IPS-18c (cell line): Measurements from ENCODE around the gene ANKLE1.
"Not testable (repeated sequence)": the region's sequence is repeated elsewhere in the genome, so short reads cannot be mapped to it uniquely, and the experiment has no call there.

Experiments
- H3K4me3 ChIP-seq: 2 replicates; pipeline ENCODE4 v1.7.0; 2013; ENCODE audit warnings: low read depth, mild to moderate bottlenecking, low read length, moderate library complexity; ENCODE audit not compliant: insufficient read depth
- H3K9me3 ChIP-seq: one replicate; pipeline ENCODE4 v1.6.1; 2013; ENCODE audit warnings: mild to moderate bottlenecking, low read length, moderate library complexity; ENCODE audit not compliant: control insufficient read depth, insufficient read depth

The ANKLE1 gene

DNA sequence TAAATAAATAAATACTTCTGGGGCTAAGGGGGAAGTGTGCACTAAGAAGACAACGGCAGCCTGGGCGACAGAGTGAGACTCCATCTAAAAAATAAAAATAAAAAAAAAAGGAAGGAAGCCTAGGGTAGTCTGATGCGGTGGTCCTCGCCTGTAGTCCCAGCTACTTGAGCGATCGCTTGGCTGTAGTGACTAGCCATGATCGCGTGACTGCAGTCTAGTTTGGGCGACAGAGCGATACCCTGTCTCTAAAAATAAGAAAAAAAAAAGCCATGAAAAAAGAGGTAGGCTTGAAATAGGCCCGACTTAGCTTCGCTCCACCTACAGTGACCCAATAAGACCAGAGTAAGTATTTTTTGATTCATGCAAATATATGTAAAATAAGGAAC is 15.1 kb upstream of the ANKLE1 start:
- Histone ChIP-seq H3K9me3 (no peaks in the 10 kb centered on the region), H3K4me3 (no peak overlapping the region)

DNA sequence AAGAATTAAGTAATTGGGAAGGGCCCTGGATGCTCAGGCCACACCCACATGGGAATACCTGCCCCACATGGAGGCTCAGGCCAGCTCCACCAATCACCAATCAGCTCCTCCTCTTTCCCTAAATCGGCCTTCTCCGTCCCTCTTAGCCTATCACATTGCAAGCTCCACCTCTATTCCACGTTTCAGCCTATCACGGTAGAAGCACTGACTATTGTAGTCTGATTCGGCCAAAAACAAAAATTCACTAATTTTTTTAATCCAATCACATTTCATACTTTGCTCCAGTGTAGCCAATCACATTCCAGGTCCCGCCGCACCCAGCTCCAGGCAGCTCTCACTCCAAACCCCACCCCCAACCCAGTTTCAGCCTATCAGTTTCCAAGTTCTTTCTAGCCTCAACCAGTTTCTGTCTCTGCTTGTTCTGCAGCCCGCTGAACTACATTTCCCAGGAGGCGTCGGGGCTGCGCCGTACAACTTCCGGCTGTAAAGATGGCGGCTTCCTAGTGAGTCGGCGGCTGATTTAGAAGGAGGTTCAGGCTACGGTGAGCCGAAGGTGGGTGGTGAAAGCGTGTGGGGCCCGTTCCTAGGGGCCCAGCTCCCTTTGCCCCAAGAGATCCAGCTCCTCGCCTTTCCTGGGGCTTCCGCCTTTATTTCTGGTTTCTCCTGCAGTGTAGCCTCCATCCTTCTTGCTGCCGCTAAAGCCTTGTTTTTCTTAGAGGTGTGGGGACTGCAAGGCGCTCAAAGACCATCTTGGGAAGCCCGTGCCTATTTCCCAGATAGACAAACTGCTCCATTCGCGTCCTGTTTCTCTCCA is 14.5 kb upstream of the ANKLE1 start, which contains the start of gene BABAM1:
TSS of gene BABAM1 (plus strand) at position 469 of the 814 bp plus-strand sequence. CDS start 1,364 bp downstream, outside the sequence.
- Histone ChIP-seq H3K4me3 (peak within 1 kb of the TSS; percentile 69), H3K9me3 (no peaks in the 10 kb centered on the region)

DNA sequence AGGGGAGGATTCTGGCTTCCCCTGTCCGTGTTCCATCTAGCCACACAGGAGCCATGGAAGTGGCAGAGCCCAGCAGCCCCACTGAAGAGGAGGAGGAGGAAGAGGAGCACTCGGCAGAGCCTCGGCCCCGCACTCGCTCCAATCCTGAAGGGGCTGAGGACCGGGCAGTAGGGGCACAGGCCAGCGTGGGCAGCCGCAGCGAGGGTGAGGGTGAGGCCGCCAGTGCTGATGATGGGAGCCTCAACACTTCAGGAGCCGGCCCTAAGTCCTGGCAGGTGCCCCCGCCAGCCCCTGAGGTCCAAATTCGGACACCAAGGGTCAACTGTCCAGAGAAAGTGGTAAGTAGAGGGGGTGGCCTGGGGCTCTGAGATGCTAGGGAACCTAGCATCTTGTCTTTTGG is 12.9 kb upstream of the ANKLE1 start:
- Histone ChIP-seq H3K4me3 (peak overlapping the region; percentile 15; the same call in 1 of the 2 replicates), H3K9me3 (no peaks in the 10 kb centered on the region)

DNA sequence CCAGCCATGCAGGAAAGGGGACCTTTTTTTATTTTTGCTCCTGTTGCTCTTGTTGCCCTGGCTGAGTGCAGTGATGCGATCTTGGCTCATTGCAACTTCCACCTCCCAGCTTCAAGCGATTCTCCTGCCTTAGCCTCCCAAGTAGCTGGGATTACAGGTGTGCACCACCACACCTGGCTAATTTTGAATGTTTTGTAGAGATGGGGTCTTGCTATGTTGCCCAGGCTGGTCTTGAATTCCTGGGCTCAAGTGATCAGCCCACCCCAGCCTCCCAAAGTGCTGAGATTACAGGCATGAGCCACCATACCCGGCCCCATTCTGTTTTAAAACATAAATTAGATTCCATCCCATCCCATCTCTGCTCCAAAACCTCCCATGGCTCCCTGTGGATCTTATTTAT is 6.8 kb upstream of the ANKLE1 start:
- not testable (repeated sequence) for H3K9me3 ChIP-seq, H3K4me3 ChIP-seq

DNA sequence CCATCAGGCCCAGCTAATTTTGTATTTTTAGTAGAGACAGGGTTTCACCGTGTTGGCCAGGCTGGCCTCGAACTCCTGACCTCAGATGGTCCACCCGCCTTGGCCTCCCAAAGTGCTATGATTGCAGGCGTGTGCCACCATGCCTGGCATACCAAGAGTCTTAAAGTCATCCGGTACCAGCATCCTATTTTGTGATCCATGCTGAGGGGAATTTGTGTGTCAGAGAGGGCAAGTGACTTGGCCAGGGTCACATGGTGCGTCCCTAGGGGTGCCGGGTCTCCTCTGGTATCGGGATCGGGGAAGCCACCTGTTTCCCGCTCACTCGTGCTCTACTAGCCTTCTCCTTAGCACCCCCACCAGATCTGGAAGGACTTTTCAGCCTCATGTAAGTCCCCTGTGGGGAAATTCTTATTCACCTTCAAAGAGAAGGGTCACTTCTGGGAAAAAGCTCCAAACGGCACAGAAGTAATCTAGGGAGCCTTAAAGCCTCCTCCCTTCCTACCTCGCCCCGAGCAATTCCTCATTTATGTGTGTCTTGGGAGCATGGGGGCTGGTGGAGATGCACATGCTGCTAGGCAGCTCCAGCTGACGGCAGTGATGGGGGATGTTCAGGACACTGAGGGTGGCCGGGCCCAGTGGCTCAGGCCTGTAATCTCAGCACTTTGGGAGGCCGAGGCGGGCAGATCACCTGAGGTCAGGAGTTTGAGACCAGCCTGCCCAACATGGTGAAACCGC is 6.1 kb upstream of the ANKLE1 start:
- no peaks in the 10 kb centered on the region for H3K9me3 ChIP-seq
- H3K4me3 ChIP-seq, result no peak overlapping the region

DNA sequence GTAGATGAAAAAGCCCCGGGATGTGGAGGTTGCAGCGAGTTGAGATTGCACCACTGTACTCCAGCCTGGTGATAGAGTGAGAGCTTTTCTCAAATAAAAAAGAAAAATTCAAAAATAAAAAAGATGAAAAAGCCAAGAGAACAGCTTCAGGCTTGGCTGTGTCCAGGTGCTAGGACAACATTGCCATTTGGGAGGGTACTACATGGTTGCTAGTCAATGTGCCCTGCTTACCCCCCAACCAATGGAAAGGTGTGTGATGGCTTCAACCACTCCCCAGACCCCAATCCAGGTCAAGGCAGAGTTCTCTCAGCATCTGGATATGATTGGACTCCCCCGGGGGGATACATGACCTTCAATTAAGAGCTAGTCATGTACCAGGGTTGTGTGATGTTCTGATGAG is 2.3 kb upstream of the ANKLE1 start:
- no peak overlapping the region for H3K4me3 ChIP-seq
- H3K9me3 ChIP-seq, result no peaks in the 10 kb centered on the region

DNA sequence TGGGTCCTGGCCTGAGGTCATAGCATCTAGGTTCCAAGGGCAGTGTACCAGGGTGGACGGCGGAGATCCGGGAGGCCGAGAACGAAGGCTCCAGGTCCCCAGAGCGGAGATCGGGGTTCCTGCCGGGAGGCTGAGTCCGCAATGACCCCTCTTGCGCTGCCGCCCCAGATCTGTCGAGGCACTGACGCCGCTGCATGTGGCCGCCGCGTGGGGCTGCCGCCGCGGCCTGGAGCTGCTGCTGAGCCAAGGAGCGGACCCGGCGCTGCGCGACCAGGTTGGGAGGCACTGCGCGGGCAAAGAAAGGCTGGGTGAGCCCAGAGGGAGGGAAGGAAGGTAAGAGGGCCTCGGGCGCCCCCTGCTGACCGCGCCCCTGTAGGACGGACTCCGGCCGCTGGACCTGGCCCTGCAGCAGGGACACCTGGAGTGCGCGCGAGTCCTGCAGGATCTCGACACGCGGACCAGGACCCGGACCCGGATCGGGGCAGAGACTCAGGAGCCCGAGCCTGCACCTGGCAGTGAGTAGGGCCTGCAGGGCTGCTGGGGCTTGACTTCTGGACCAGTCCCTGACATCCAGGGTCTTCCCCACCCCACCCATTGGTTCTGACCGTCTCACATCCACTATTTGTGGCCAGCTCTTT is 906 bp downstream of the ANKLE1 start:
- no peaks in the 10 kb centered on the region for H3K9me3 ChIP-seq
- H3K4me3 ChIP-seq, result peak overlapping the region; percentile 41

DNA sequence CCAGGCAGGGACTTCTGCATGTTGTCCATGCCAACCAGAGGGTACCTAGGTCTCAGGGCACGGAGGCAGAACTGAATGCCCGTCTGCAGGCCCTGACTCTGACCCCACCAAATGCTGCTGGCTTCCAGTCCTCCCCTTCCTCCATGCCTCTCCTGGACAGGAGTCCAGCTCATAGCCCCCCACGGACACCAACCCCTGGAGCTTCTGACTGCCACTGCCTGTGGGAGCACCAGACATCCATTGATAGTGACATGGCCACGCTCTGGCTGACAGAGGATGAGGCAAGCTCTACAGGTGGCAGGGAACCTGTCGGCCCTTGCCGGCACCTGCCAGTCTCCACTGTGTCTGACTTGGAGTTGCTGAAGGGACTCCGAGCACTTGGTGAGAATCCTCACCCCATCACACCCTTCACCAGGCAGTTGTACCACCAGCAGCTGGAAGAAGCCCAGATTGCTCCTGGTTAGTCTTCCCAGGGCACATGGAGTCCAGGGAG is 1.8 kb downstream of the ANKLE1 start:
- Histone ChIP-seq H3K9me3 (no peaks in the 10 kb centered on the region), H3K4me3 (no peak overlapping the region)

DNA sequence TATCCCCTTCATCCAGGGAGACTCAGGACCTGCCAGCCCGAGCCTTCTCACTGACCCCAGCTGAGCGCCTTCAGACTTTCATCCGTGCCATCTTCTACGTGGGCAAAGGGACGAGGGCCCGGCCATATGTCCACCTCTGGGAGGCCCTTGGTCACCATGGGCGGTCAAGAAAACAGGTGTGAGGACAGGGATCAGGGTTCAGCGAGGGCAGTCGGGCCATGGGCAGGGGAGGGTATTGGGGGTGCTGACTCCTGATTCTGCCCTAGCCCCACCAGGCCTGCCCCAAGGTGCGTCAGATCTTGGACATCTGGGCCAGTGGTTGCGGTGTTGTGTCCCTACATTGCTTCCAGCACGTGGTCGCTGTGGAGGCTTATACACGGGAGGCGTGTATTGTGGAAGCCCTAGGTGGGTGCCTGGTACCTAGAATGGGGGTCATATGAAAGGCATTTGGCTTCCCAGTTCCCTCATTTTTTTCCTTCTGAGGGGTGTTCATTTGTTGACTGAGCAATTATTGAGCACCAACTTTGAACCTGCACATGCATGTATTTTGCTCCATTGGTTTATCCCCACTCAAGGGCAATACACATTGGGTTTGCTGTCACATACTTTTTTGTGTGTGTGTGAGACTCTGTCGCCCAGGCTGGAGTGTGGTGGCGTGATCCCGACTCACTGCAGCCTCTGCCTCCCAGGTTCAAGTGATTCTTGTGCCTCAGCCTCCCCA is 3.9 kb downstream of the ANKLE1 start:
- no peak overlapping the region; the same call in 1 of the 2 replicates for H3K4me3 ChIP-seq
- H3K9me3 ChIP-seq, result no peaks in the 10 kb centered on the region

DNA sequence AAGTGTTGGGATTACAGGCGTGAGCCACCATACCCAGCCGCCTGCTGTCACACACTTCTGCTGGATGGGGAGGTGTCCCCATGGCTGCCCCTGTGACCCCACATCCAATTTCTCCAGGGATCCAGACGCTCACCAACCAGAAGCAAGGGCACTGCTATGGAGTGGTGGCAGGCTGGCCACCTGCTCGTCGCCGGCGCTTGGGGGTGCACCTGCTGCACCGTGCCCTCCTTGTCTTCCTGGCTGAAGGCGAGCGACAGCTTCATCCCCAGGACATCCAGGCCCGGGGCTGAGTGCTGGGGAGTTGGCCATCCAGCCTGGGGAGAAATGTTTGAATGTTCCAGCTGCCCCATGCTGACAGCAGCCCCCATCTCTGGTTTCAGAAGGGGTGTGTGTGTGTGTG is 4.6 kb downstream of the ANKLE1 start:
- Histone ChIP-seq H3K4me3 (no peak overlapping the region), H3K9me3 (no peaks in the 10 kb centered on the region)

DNA sequence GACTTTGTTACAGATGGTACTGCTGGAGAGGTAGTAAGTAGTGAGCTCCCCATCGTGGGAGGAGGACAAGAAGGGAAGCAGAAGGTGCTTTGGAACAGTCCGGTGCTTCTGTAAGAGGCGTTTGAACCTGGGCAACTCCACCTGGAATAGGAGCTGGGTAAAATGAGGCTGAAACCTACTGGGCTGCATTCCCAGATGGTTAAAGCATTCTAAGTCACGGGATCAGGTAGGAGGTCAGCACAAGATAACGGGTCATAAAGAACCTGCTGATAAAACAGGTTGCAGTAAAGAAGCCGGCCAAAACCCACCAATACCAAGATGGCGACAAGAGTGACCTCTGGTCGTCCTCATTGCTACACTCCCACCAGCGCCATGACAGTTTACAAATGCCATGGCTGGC is 5.1 kb downstream of the ANKLE1 start:
- no peaks in the 10 kb centered on the region for H3K9me3 ChIP-seq
- no peak overlapping the region for H3K4me3 ChIP-seq

DNA sequence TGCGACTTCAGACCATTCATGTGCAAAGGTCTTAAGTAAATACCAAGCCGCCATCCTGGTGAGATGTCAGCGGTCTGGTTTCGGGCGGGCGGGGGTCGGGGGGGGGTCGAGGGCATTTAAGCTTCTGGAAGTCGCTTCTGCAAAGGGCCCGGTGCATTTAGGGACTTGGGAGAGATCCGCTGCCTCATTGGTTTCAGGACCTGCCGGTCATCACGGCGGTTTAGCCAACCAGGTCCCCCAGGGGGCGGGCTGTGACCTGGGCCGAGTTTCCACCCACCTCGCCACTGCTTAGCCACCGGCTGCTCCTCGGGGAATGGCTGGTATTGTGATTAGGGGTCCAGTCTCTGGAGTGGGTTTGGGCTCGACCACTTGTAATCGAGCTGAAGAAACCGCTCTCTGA is 7.8 kb downstream of the ANKLE1 start:
- no peak overlapping the region for H3K4me3 ChIP-seq

DNA sequence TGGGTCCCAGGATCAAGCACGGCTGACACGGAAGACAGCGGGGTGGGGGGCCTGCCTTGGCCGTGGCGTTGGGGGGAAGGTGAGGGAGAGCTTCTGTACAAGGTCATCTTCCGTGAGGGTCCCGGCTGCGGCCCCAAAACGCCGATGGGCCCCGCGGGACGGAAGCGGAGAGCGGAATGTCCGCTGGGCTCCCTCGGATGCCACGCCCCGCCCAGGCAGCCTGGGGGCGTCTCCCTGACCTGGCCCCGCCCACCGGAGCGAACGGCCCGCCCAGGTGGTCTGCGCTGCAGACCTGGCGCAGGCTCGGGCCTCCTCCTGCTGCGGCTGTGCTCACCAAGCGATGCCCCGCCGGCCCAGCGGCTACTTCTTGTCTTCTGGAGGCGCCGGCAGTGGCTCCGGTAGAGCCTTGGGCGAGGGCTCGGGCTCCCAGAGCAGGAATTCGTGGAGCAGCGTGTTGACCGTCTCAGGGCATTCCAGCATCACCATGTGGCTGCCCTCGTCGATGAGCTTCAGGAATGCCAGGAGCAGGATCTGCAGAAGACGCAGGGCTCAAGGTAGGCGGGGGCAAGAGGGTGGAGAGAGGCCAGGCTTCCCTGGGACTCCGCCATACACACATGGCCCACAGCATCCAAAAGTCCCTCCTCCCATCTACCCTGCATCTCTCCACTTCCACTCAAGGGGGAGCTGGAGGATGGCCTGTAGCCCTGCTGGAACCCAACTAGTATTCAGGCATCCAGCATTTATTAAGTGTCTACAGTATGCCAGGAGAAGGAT is 10.8 kb downstream of the ANKLE1 start:
- peak overlapping the region; percentile 67 for H3K4me3 ChIP-seq
- no peaks in the 10 kb centered on the region for H3K9me3 ChIP-seq

More for the DNA sequence above, 7.8 kb downstream of the ANKLE1 start:
- no peaks in the 10 kb centered on the region for H3K9me3 ChIP-seq

DNA sequence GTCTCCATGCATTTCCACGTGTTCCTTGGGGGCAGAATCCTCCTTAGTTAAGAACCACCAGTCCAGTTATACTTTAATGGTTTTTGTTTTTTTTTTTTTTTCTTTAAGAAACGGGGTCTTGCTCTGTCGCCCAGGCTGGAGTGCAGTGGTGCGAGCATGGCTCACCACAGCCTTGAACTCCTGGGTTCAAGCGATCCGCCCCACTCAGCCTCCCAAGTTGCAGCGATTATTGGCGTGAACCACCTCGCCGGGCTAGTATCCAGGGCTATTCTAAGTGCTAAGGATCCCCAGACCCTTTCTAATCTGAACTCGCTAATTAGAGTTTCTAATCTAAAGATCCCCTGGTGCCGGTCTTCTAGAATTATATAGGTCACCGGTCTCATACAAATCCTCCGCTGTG is 11.9 kb downstream of the ANKLE1 start:
- no peaks in the 10 kb centered on the region for H3K9me3 ChIP-seq
- peak overlapping the region; percentile 28 for H3K4me3 ChIP-seq

DNA sequence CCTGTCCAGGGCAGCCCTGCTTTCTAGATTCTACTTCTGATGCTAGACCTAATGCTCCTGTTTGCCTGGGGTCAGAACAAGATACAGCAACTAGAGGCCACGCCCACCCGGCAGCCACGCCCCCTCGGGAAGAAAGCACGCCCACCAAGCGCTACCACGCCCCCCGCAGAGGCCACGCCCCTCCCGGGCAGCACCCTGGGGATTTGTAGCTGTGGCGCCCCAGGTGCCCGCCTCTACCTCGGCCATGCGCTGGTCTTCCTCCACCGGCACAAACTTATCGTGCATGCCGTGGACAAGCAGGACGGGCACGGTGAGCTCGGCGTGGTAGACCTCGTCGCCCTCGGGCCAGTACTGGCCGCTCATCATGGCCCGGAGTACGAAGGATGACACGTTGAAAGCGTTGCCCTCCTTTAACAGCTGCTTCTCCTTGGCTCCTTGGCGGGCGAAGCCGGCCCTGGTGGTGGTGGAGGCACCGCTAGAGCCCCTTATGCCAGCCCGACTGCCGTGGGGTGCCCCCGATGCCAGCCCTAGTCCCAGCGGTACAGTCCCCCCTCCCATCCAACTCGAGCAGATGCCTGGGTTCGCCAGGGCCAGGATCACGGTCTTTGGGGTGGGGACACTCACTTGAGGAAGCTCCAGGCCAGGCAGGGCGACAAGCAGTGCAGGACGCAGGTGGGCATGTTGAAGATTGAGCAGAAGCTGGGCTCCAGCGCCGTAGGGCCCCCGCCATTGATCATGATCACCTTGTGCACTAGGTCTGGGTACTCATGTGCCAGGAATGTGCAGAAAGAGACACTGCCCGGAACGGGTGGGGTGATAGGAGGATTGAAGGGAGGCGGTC is 12.6 kb downstream of the ANKLE1 start:
- Histone ChIP-seq H3K9me3 (no peaks in the 10 kb centered on the region), H3K4me3 (peak overlapping the region; percentile 28; the same call in 1 of the 2 replicates)

DNA sequence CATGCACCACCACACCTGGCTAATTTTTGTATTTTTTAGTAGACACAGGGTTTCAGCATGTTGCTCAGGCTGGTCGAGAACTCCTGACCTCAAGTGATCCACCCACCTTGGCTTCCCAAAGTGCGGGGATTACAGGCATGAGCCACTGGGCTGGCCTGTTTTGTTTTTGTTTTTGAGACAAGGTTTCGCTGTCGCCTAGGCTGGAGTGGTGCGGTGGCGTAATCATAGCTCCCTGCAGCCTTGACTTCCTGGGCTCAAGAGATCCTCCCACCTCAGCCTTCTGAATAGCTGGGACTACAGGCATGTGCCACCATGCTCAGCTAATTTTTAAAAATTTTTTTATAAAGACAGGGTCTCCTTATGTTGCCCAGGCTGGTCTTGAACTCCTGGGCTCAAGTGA is 13.8 kb downstream of the ANKLE1 start:
- H3K9me3 ChIP-seq, H3K4me3 ChIP-seq: not testable (repeated sequence)
